ENCODE measurements around the gene RCC1.
"Not testable (repeated sequence)": the region's sequence is repeated elsewhere in the genome, so short reads cannot be mapped to it uniquely, and the experiment has no call there.

RCC1 gene

DNA sequence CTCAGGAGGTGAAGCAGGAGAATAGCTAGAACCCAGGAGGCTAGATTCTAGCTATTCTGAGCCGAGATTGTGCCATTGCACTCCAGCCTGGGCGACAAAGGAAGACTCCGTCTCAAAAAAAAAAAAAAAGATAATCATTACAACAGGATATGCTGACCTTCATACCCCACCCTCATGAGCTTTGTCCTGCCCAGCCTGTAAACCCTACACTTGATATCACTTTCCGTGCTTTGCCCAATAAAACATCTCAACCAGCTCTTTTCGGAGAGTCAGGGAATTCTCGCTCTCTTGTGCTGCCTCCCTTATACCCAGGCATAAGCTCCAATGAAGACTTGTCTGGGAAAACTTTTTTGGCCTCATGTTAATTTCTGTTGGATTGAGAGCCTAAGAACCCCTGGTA lies 45.5 kb downstream of the RCC1 start:
- no peak for DNase-seq

DNA sequence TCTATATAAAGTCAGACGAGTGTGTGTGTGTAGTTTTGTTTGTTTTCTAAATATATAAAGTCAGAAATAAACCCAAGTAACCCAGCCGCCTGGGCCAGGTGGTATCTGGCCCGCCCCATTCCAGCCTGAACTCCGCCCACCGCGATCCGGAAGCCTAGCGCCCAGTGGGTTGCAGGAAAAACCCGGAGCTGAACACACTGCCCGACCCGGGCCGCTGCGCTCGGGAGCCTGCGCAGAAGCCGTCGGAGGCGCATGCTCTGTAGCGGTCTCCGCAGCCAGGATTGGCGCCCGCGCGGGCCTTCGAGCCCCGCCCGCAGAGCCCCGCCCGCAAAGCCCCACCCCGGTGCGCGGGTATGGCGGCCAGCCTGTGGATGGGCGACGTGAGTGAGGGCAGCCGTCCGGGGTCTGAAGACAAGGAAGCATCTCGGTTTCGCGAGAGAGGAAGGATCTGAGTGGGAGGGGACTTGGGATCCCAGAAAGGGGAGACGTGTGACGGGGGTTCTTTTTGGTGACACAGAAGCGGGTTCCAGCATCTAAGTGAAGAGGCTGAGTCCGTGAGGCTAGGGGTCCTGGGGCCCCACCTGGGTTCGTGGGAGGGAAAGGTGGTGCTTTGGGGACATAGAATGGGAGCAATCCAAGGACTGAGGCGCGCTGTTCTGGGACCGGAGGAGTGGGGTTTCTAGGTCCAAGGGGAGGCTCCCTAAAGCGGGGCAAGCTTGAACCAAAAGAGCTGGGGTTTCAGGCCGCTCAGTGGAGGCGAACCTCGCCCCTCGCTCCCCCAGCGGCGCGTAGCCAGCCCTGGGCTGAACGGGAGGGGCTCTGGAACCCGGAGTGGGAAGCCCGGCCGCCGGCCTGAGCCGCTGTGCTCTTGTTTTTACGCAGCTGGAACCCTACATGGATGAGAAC lies 47.2 kb downstream of the RCC1 start, which contains the start of gene TRNAU1AP:
Gene TRNAU1AP, plus strand, starts transcription at position 328 of the 906 bp plus-strand sequence. Its CDS starts 26 bp downstream, at position 354.
- peak; percentile 95 for DNase-seq

DNA sequence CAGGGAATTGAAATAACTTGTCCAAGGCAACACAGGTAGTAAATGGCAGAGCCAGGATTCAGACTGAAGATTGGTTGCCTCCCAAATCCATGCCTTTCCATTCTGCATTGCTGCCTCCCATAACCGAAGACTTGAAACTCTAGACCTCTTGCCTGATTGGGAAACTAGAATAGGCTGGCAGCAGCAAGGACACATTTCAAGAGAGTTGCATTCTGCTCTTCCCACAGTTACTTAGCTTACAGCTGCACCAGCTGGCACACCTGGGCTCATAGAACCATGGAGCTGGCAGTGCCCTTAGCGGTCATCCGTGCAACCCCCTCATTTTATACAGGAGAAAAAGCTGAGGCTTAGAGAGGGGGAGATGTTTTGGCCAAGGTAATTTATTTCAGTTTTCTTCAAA lies 55.0 kb downstream of the RCC1 start:
- DNase-seq, result peak; percentile 99

GRCh38 chr1:28564310-28564709 lies 58.5 kb downstream of the RCC1 start:
- peak; percentile 55 for DNase-seq

DNA sequence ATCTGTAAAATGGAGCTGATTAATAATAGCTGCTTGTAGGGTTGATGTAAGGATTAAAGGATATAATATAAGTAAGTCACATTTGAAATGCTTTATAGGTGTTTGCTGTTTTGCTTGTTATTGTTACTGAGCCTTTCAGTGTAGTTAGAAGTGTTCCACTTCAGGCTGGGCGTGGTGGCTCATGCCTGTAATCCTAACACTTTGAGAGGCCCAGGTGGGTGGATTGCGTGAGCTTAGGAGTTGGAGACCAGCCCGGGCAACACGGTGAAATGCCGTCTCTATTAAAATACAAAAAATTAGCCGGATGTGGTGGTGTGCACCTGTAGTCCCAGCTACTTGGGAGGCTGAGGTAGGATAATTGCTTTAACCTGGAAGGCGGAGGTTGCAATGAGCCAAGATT lies 59.2 kb downstream of the RCC1 start:
- no peak for DNase-seq

- DNase-seq, result no peak
Measured at GRCh38 chr1:28565726-28566125, 59.9 kb downstream of the RCC1 start.

GRCh38 chr1:28566931-28567330 lies 61.1 kb downstream of the RCC1 start:
- no peak for DNase-seq

- DNase-seq, result no peak
Measured at GRCh38 chr1:28571911-28572310, 66.1 kb downstream of the RCC1 start.

- not testable (repeated sequence) for DNase-seq
Measured at GRCh38 chr1:28572891-28573290, 67.0 kb downstream of the RCC1 start.

DNA sequence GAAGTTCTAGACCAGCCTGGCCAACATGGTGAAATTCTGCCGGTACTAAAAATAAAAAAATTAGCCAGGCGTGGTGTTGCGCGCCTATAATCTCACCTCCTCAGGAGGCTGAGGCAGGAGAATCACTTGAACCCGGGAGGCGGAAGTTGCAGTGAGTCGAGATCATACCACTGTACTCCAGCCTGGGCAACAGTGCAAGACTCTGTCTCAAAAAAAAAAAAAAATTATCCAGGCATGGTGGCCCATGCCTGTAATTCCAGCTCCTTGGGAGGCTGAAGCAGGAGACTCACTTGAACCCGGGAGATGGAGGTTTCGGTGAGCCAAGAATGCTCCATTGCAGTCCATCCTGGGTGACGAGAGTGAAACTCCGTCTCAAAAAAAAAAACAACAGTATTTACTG lies 67.7 kb downstream of the RCC1 start:
- no peak for DNase-seq

GRCh38 chr1:28577052-28577678 lies 71.3 kb downstream of the RCC1 start:
- no peak for DNase-seq

DNA sequence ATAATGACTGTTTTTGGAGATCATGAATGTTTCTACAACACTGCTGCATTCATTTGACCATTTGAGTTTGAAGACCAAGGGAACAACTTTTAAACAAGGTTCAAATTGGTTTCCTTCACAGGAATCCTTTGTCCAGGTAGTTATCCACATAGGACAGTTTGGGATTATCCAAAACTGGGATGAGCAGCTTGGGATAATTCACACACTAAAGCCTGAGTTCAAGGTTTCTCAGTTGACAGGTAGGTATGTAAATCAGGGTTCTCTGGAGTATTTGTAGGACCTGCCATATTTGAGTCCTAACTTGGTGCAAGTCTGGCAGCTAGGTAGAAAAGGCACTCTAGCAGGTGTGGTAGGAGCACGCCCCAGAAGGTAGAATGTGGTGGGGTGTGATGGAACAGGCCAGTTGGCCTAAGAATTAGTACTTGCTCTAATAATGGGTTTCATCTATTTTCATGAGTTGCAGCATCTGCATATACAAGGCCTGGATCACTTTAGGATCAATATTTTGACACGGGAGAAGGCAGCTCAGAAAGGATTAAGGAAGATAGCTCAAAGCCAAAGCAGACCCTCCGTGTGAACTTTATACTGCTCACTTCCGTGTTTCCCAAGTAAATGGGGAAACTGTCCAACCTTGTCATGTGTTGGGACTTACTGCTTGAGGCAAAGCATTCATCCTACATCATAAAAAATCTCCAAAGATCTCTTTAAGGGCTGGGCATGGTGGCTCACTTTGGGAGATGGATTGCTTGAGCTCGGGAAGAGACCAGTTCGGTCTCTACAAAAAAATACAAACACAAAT lies 72.1 kb downstream of the RCC1 start:
- no peak for DNase-seq

- no peak for DNase-seq
Measured at GRCh38 chr1:28578696-28579218, 72.9 kb downstream of the RCC1 start.

DNA sequence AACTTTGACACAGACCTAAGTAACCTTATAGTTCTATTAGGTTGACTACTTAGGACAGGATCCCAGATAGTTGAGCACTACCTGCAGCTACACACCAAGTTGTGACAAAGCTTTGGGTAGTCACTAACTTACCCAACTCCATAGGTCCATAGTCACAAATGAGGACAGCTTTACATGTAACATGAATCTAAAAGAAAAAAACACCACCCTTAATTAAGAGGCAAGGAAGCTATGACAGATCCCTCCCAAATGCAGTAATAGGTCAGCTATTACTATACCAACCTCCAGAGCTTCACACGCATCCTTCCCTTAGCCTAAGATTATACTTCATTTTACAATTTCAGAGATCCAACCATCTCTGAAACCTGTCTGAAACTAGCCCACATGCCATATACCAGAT lies 73.6 kb downstream of the RCC1 start:
- no peak for DNase-seq

DNA sequence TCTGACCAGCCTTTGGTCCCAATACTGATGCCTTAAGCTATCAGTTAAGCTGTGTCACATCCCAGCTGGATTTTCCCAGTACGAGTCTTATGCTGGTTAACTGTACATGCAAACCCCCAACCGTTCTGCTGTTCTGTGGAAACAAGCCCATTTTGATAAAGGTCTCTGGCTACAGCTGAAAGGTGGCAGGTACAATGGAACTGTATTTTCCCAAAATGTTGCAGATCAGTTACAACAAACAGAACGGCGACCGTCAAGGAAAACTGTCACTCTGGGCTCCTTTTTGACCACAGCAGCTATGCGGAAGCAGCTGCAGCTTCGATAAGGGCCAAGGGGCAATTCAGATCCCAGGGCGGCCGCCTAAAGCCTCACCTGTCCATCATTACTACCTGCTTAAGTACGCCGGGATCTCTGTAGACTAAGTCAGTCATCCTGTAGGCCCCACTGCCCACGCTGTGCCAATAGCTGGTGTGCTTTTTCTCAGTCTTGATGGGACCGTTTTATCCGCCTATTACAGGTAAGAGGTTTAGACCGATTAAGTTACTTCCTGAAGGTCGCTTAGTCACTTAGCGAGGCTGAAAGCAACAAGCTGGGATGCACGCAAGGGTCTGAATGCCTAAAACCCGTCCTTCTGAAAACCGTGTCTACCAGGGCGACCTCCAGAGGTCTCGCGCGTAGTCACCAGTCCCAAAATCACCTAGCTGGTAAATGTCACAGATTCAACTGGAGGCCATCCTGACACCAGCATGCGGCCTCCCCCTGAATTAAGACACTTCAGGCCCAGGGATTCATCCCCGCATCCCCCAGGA lies 75.1 kb downstream of the RCC1 start:
- DNase-seq, result peak; percentile 72

- peak; percentile 94 for DNase-seq
Measured at GRCh38 chr1:28581531-28582247, 75.8 kb downstream of the RCC1 start.

GRCh38 chr1:28582248-28582615 lies 76.4 kb downstream of the RCC1 start:
- DNase-seq, result no peak

- not testable (repeated sequence) for DNase-seq
Measured at GRCh38 chr1:28586585-28587391, 80.9 kb downstream of the RCC1 start.
